ENCODE data around the gene SIM1.

GRCh38 chr6:100349366-100349765 is 115.4 kb downstream of the SIM1 start:
- no peak for TF ChIP-seq POLR2A (IDR thresholded peaks at IDR 0.05)
- TF ChIP-seq CTCF (IDR thresholded peaks at IDR 0.05) = no peak
- no peak for TF ChIP-seq EP300 (IDR thresholded peaks at IDR 0.05)
